SK-N-MC (cell line): ENCODE results near the gene BOC.

Experiments used
- EZH2 ChIP-seq: fragments of 200-600 bp; sonication (generic); IDR thresholded peaks from one replicate; pipeline ENCODE4 v1.6.1; 2017; ENCODE audit warnings: antibody characterized with exemption
- POLR2AphosphoS5 ChIP-seq: IDR thresholded peaks from 2 replicates; pipeline ENCODE4 v1.6.1; 2012; ENCODE audit warnings: mild to moderate bottlenecking, low read depth, low read length, borderline replicate concordance

GRCh38 chr3:113218681-113219045 lies 7.3 kb downstream of the BOC start:
- TF ChIP-seq POLR2AphosphoS5 (no peak), EZH2 (no peak)
